Mesenchymal stem cell (in vitro differentiated cells and primary cell): ENCODE measurements around the gene LRFN2.

Experiments used
- DNase-seq: peaks from one replicate; pipeline ENCODE4 v3.0.0-alpha.2; 2013
- H2AFZ ChIP-seq: one replicate; pipeline ENCODE4 v1.6.1; 2013; ENCODE audit warnings: low read depth, mild to moderate bottlenecking, control low read depth, inconsistent platforms, low read length, moderate library complexity
- H2AK5ac ChIP-seq: 2 replicates; pipeline ENCODE4 v1.6.1; 2013; ENCODE audit warnings: low read length, moderate library complexity, mild to moderate bottlenecking, inconsistent platforms; ENCODE audit not compliant: severe bottlenecking
- H2BK120ac ChIP-seq: one replicate; pipeline ENCODE4 v1.6.1; 2013; ENCODE audit warnings: low read depth, mild to moderate bottlenecking, inconsistent platforms, low read length, moderate library complexity
- H2BK12ac ChIP-seq, 2 experiments: one replicate each; pipeline ENCODE4 v1.6.1; 2013; ENCODE audit warnings: inconsistent platforms in 2 of 2, low read length in 2 of 2, mild to moderate bottlenecking in 2 of 2, moderate library complexity in 2 of 2, control low read depth in 1 of 2
- H2BK15ac ChIP-seq: one replicate; pipeline ENCODE4 v1.6.1; 2013; ENCODE audit warnings: mild to moderate bottlenecking, low read depth, inconsistent platforms; ENCODE audit not compliant: poor library complexity, severe bottlenecking
- H2BK5ac ChIP-seq: 2 replicates; pipeline ENCODE4 v1.6.1; 2013; ENCODE audit warnings: low read depth, mild to moderate bottlenecking, low read length, control low read depth, inconsistent platforms; ENCODE audit not compliant: poor library complexity, severe bottlenecking
- H3K14ac ChIP-seq, 2 experiments: one replicate each; pipeline ENCODE4 v1.6.1; 2013; ENCODE audit warnings: inconsistent platforms in 2 of 2, low read length in 2 of 2, control low read depth in 1 of 2, mild to moderate bottlenecking in 1 of 2, moderate library complexity in 1 of 2
- H3K18ac ChIP-seq, 2 experiments: one replicate each; pipeline ENCODE4 v1.6.1; 2013; ENCODE audit warnings: inconsistent platforms in 2 of 2, low read length in 2 of 2, control low read depth in 1 of 2, low read depth in 1 of 2, mild to moderate bottlenecking in 1 of 2
- H3K23ac ChIP-seq, 2 experiments: one replicate each; pipeline ENCODE4 v1.6.1; 2013; ENCODE audit warnings: inconsistent platforms in 2 of 2, low read length in 2 of 2, mild to moderate bottlenecking in 2 of 2, moderate library complexity in 2 of 2, control low read depth in 1 of 2
- H3K27ac ChIP-seq: 2 replicates; pipeline ENCODE4 v1.5.1; 2013; ENCODE audit warnings: mild to moderate bottlenecking, moderate library complexity, low read length, control low read depth, inconsistent platforms; ENCODE audit not compliant: poor library complexity, severe bottlenecking
- H3K27me3 ChIP-seq, 2 experiments: 2 replicates each; pipeline versions ENCODE4 v1.6.1 to v1.7.0; 2013; ENCODE audit warnings: low read length in 2 of 2, mild to moderate bottlenecking in 2 of 2, moderate library complexity in 2 of 2, control low read depth in 1 of 2, inconsistent platforms in 1 of 2; ENCODE audit not compliant: control insufficient read depth in 1 of 2, insufficient read depth in 1 of 2
- H3K36me3 ChIP-seq, 2 experiments: 2 replicates each; pipeline versions ENCODE4 v1.6.1 to v1.7.0; 2013; ENCODE audit warnings: low read length in 2 of 2, control low read depth in 1 of 2, inconsistent platforms in 1 of 2, low read depth in 1 of 2, mild to moderate bottlenecking in 1 of 2; ENCODE audit not compliant: insufficient read depth in 2 of 2, control insufficient read depth in 1 of 2
- H3K4ac ChIP-seq, 2 experiments: one replicate each; pipeline ENCODE4 v1.6.1; 2013; ENCODE audit warnings: inconsistent platforms in 2 of 2, low read length in 2 of 2, mild to moderate bottlenecking in 2 of 2, moderate library complexity in 2 of 2, control low read depth in 1 of 2, low read depth in 1 of 2
- H3K4me1 ChIP-seq: 2 replicates; pipeline ENCODE4 v1.6.1; 2013; ENCODE audit warnings: low read depth, low read length, control low read depth; ENCODE audit not compliant: control insufficient read depth, insufficient read depth
- H3K4me2 ChIP-seq: 2 replicates; pipeline ENCODE4 v1.6.1; 2013; ENCODE audit warnings: low read length, mild to moderate bottlenecking, inconsistent platforms; ENCODE audit not compliant: poor library complexity, severe bottlenecking
- H3K4me3 ChIP-seq, 2 experiments: 2 replicates each; pipeline versions ENCODE4 v1.5.1 to v1.7.0; 2013; ENCODE audit warnings: low read length in 2 of 2, mild to moderate bottlenecking in 2 of 2, control low read depth in 1 of 2, low read depth in 1 of 2; ENCODE audit not compliant: insufficient read depth in 1 of 2
- H3K79me1 ChIP-seq: replicated peaks from 2 replicates; pipeline ENCODE4 v1.6.1; 2013; ENCODE audit warnings: mild to moderate bottlenecking, control low read depth, low read length, inconsistent platforms; ENCODE audit not compliant: poor library complexity, severe bottlenecking
- H3K9ac ChIP-seq: 2 replicates; pipeline ENCODE4 v1.7.0; 2013; ENCODE audit warnings: mild to moderate bottlenecking, low read length, moderate library complexity
- H3K9me3 ChIP-seq: 2 replicates; pipeline ENCODE4 v1.7.0; 2013; ENCODE audit warnings: mild to moderate bottlenecking, low read length; ENCODE audit not compliant: control insufficient read depth
- H4K8ac ChIP-seq: one replicate; pipeline ENCODE4 v1.6.1; 2013; ENCODE audit warnings: inconsistent platforms, mild to moderate bottlenecking, low read length, moderate library complexity
- H4K91ac ChIP-seq: one replicate; pipeline ENCODE4 v1.6.1; 2013; ENCODE audit warnings: mild to moderate bottlenecking, low read length, inconsistent platforms
- WGBS: methylation state at CpG from one replicate; pipeline ENCODE4 v1.1.7; 2013; ENCODE audit warnings: mixed read lengths; 5-methylcytosine and 5-hydroxymethylcytosine counted together

The LRFN2 gene

GRCh38 chr6:40387127-40387870 lies 199.9 kb downstream of the LRFN2 start:
- no peak overlapping the region for H2BK12ac ChIP-seq
- no peak overlapping the region for H3K18ac ChIP-seq
- no peaks in the 10 kb centered on the region for H3K9me3 ChIP-seq
- H3K79me1 ChIP-seq, result no peaks in the 10 kb centered on the region
- no peak overlapping the region for H4K8ac ChIP-seq
- H2AK5ac ChIP-seq, result no peak overlapping the region
- H3K4me3 ChIP-seq, result no peak overlapping the region
- no peak overlapping the region for H2BK15ac ChIP-seq
- H3K36me3 ChIP-seq, result no peaks in the 10 kb centered on the region
- H3K27ac ChIP-seq, result no peak overlapping the region
- H4K91ac ChIP-seq, result no peak overlapping the region
- no peak overlapping the region for H2BK5ac ChIP-seq
- H3K4ac ChIP-seq, result no peak overlapping the region
- no peaks in the 10 kb centered on the region for H3K4me1 ChIP-seq
- H3K9ac ChIP-seq, result no peak overlapping the region
- no peak overlapping the region for H3K14ac ChIP-seq
- no peak overlapping the region for H3K23ac ChIP-seq
- H3K4me2 ChIP-seq, result no peak overlapping the region
- no peak overlapping the region for H2BK120ac ChIP-seq
- H2AFZ ChIP-seq, result no peak overlapping the region
- 72% methylated on average over 4 of the region's 4 CpGs for WGBS
- H3K27me3 ChIP-seq, result peaks cover 10 to 56% of the 10 kb centered on the region in 2 experiments
- no peak for DNase-seq

GRCh38 chr6:40386200-40386599 lies 201.0 kb downstream of the LRFN2 start:
- no peak overlapping the region for H2BK5ac ChIP-seq
- no peak overlapping the region for H2BK15ac ChIP-seq
- no peak overlapping the region for H2BK12ac ChIP-seq
- DNase-seq, result no peak
- H2BK120ac ChIP-seq, result no peak overlapping the region
- H3K23ac ChIP-seq, result no peak overlapping the region
- peaks cover 15 to 55% of the 10 kb centered on the region in 2 experiments for H3K27me3 ChIP-seq
- H3K36me3 ChIP-seq, result no peaks in the 10 kb centered on the region
- no peak overlapping the region for H3K18ac ChIP-seq
- H2AK5ac ChIP-seq, result no peak overlapping the region
- H2AFZ ChIP-seq, result no peak overlapping the region
- no peak overlapping the region for H3K4ac ChIP-seq
- H4K91ac ChIP-seq, result no peak overlapping the region
- H3K9me3 ChIP-seq, result no peaks in the 10 kb centered on the region
- no peaks in the 10 kb centered on the region for H3K79me1 ChIP-seq
- no peak overlapping the region for H4K8ac ChIP-seq
- no peaks in the 10 kb centered on the region for H3K4me1 ChIP-seq
- no peak overlapping the region for H3K4me2 ChIP-seq
- H3K4me3 ChIP-seq, result no peak overlapping the region
- 87% methylated on average over 1 of the region's 3 CpGs for WGBS
- no peak overlapping the region for H3K14ac ChIP-seq
- H3K9ac ChIP-seq, result no peak overlapping the region
- H3K27ac ChIP-seq, result no peak overlapping the region

DNA sequence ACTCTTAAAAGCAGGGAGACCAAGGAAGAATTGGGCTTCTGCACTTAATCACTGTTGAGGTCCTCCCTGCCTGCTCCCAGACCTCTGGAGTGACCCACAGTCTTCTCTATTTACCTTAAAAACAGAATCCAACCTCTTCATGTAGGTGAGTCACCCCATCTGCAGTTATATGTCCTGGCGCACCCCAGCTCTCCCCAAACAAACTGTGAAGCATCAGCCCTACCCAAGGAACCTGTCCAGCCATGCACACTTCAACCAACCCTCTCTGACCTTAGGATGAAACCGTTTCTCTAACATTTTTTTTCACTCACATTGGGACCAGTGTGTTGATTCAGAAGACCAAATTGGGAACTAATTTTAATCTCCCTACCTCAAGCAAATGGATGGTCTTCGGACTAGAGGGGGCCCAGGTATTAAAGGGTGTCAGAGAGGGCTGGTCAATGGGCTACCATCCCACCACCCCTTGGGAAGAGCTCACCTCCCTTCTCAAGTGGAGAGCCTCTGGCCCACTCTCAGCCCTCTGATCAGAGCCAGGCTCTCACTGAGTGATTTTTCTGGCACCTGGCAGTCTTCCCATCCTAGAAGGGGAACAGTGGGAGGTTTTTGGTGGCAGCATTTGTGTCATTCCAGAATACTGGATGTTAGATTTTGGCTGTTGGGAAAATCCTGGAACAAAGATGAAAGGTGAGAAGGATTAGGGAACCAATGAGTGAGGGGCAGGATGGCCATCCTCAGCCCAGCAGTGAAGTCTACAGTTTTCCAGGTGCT lies 203.6 kb downstream of the LRFN2 start:
- Histone ChIP-seq H3K14ac (no peak overlapping the region), H3K9me3 (no peaks in the 10 kb centered on the region), H3K9ac (no peak overlapping the region), H3K4me2 (no peak overlapping the region), H3K79me1 (no peaks in the 10 kb centered on the region), H3K23ac (no peak overlapping the region), H3K18ac (no peak overlapping the region), H4K8ac (no peak overlapping the region), H3K36me3 (no peaks in the 10 kb centered on the region), H3K27ac (no peak overlapping the region), H3K27me3 (peaks cover 7 to 32% of the 10 kb centered on the region in 2 experiments), H2BK15ac (no peak overlapping the region), H2AFZ (no peak overlapping the region), H2BK120ac (no peak overlapping the region), H3K4me1 (no peaks in the 10 kb centered on the region), H4K91ac (no peak overlapping the region), H2BK12ac (no peak overlapping the region), H3K4me3 (no peak overlapping the region), H2BK5ac (no peak overlapping the region), H3K4ac (no peak overlapping the region), H2AK5ac (no peak overlapping the region)
- DNase-seq, result no peak
- 42% methylated on average over 2 of the region's 3 CpGs for WGBS

DNA sequence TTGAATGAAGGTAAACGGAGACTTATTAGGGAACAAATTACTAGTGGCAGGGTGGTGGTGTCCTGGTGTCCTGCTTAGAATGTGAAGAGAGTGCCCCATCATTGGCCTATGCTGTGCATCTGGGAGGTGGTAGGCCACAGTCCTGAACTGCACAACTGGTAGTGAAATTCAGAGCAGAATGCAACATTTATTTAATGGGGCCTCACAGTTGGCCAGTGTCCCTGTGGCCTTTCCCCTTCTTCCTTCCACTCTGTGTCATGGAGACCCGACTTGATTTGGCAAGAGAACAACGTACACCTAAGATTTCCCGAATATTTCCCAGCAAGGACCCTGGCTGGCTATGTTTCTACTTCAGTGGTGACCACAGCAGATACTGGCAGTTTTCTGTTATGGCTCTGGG lies 206.9 kb downstream of the LRFN2 start:
- no peak overlapping the region for H3K23ac ChIP-seq
- H3K4me2 ChIP-seq, result no peak overlapping the region
- no peaks in the 10 kb centered on the region for H3K36me3 ChIP-seq
- no peak overlapping the region for H4K8ac ChIP-seq
- H2BK15ac ChIP-seq, result no peak overlapping the region
- no peak overlapping the region for H3K9ac ChIP-seq
- no peak overlapping the region for H4K91ac ChIP-seq
- DNase-seq, result no peak
- WGBS, result 84% methylated on average over 4 of the region's 4 CpGs
- no peak overlapping the region for H3K4me3 ChIP-seq
- no peak overlapping the region for H3K14ac ChIP-seq
- H3K79me1 ChIP-seq, result no peaks in the 10 kb centered on the region
- no peak overlapping the region for H2BK12ac ChIP-seq
- no peak overlapping the region for H2BK5ac ChIP-seq
- H3K27me3 ChIP-seq, result peaks cover 7 to 15% of the 10 kb centered on the region in 2 experiments
- H3K9me3 ChIP-seq, result no peaks in the 10 kb centered on the region
- H3K18ac ChIP-seq, result no peak overlapping the region
- no peaks in the 10 kb centered on the region for H3K4me1 ChIP-seq
- no peak overlapping the region for H2AK5ac ChIP-seq
- no peak overlapping the region for H3K4ac ChIP-seq
- H3K27ac ChIP-seq, result no peak overlapping the region
- no peak overlapping the region for H2AFZ ChIP-seq
- no peak overlapping the region for H2BK120ac ChIP-seq
